Measurements from ENCODE around the gene MYO16.

Gene MYO16

DNA sequence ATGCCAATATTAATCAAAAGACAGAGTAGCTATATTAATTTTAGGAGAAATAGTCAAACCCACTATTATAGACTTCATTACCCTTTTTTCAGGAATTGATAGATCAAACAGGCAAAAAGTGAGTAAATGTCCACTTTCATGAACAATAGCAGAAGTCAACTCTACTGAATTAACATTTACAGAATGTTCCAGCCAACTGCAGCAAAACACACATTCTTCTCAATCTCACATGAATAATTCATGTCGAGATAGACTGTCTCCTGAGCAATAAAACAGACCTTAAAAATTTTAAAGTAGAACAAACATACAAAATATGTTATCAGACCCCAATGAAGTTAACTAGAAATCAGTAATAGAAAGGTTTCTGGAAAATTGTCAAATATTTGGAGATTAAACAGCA, 118.4 kb downstream of the MYO16 start:
- no peak overlapping the region for H3K4me3 ChIP-seq (replicated peaks; ENCODE audit: low read depth, low read length)
- no peak for DNase-seq (ENCODE audit: low read depth)
- TF ChIP-seq, protein P1, sequence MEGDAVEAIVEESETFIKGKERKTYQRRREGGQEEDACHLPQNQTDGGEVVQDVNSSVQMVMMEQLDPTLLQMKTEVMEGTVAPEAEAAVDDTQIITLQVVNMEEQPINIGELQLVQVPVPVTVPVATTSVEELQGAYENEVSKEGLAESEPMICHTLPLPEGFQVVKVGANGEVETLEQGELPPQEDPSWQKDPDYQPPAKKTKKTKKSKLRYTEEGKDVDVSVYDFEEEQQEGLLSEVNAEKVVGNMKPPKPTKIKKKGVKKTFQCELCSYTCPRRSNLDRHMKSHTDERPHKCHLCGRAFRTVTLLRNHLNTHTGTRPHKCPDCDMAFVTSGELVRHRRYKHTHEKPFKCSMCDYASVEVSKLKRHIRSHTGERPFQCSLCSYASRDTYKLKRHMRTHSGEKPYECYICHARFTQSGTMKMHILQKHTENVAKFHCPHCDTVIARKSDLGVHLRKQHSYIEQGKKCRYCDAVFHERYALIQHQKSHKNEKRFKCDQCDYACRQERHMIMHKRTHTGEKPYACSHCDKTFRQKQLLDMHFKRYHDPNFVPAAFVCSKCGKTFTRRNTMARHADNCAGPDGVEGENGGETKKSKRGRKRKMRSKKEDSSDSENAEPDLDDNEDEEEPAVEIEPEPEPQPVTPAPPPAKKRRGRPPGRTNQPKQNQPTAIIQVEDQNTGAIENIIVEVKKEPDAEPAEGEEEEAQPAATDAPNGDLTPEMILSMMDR (IDR thresholded peaks at IDR 0.05; ENCODE audit: low read length, missing control alignments), result no peak

DNA sequence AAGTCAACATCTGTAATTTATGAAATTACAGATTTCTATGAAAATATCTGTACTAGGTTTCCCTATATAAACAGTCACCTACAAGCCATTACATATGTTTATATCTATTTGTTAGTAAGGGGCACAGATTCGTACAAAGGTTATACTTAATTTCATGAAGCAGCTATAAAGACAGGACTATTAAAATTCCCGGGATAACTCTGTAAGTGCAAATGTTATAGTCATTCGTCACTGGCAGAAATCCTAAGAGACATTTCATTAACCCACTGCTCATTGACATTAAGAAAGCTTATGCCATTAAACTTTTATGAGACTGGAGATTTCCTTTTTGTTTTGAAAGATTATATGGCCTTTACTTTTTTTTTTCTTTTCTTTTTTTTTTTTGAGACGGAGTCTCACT, 122.9 kb downstream of the MYO16 start:
- no peak overlapping the region for H3K4me3 ChIP-seq (replicated peaks; ENCODE audit: low read depth, low read length)
- TF ChIP-seq, protein P1 (IDR thresholded peaks at IDR 0.05; ENCODE audit: low read length, missing control alignments), result no peak
- no peak for DNase-seq (ENCODE audit: low read depth)

DNA sequence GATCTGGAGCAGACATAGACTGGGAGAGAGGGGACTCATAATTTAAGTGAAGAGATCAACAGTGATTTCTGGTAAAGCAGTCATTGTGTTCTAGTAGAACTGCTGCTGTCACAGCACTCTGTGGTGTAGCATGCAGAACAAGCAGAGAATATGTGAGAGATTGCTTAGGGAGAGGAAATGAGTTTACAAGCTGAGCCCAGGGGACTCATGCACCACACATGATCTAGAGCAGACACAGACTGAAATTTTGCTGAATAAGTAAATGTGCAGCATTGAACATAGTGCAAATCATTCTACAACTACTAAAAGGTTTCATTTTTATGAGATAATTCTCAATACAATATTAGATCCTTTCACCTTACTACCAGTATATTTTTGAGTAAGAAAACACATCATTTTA, 125.7 kb downstream of the MYO16 start:
- TF ChIP-seq, protein P1 (IDR thresholded peaks at IDR 0.05; ENCODE audit: low read length, missing control alignments), result no peak
- no peak overlapping the region for H3K4me3 ChIP-seq (replicated peaks; ENCODE audit: low read depth, low read length)
- no peak for DNase-seq (ENCODE audit: low read depth)

DNA sequence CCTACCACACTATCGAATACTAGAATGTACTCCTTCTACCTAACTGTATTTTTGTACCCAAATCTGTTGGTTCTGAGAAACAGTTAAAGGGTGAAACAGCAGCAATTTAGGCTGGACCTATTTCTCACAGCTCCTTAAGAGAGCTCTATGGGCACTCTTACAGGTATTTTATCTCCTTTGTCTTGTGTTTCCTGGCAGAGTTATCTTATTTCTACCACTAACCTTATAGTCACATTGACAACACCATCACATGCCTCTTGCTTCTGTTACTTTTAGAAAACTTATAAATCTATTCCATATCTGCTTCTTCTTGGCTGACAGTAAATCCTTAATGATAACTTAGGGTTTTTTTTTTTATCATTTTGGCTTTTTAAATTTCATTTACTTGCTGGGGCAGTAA, 130.7 kb downstream of the MYO16 start:
- no peak for DNase-seq (ENCODE audit: low read depth)
- no peak overlapping the region for H3K4me3 ChIP-seq (replicated peaks; ENCODE audit: low read depth, low read length)
- TF ChIP-seq, protein P1 (IDR thresholded peaks at IDR 0.05; ENCODE audit: low read length, missing control alignments), result no peak

DNA sequence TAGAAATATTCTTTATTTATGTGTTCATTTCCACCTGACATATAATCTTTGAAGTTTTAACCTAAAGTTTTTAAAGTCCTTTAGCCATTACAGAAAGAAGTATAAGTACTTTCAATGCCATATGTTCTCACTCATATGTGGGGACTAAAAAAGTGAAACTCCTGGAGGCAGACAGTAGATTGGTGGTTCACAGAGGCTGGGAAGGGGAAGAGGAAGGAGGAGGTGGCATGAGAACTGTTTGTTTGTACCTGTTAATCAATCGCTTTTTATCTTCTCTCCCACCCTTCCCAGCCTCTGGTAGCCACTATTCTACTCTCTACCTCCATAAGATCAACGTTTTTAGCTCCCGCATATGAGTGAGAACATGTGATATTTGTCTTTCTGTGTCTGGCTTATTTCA, 131.1 kb downstream of the MYO16 start:
- DNase-seq (ENCODE audit: low read depth), result no peak
- TF ChIP-seq, protein P1 (IDR thresholded peaks at IDR 0.05; ENCODE audit: low read length, missing control alignments), result no peak
- H3K4me3 ChIP-seq (replicated peaks; ENCODE audit: low read depth, low read length), result no peak overlapping the region

DNA sequence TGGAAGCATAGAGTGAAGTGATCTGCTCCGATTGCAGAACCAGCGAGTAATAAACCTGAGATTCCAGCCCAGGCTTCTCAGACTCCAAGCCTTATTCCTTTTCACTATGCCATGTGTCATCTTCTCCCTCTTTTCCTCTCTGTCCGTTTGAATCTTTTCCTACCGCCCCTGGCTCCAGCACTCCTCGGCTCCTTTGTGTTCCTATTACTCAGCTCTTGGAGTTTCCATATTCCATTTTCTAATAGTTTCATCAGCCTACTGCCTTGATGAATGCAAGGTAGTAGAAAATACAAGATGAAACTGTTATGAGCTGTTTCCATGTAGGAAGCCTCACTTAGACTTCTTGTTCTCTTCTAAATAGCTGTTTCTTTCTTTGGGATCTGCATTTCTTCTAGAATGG, 138.6 kb downstream of the MYO16 start:
- no peak overlapping the region for H3K4me3 ChIP-seq (replicated peaks; ENCODE audit: low read depth, low read length)
- DNase-seq (ENCODE audit: low read depth), result no peak
- TF ChIP-seq, protein P1 (IDR thresholded peaks at IDR 0.05; ENCODE audit: low read length, missing control alignments), result no peak

DNA sequence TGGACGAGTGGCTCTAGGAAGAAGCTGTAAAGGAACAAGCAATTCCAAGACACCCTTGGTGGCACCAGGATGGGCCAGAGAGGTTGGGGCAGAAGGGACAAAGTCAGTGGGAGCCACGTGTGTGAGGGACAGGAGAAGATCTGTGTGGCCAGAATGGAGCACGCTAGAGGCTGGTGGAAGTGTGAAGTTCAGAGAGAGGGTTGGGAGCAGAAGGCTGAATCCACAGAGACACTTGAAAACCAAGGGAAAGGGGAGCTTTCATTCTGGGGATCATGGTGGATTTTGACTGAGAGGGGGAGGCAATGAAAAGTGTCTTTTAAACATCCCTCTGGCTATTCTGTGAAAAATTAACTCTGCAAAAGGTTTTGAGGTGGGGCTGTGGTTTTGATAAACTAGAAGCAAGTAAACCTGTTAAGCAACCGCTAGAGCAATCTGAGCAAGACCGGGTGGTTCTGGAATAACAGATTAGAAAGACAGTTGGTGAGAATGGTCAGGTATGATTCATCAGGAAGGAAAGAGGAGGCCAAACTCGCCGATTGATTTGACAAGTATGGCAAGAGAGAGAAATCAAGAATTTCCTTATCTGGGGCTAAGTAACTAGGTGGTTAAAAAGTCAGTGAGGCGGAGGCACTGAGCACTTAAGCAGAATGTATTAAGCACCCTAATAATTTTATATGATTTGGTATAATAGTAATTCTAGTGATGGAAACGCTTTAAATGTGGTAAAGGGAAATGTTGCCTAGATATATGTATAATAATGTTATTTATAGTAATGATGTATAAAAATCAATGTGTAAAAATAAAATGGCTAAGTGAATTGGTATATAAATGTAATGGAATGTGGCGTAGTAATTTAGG, 140.0 kb downstream of the MYO16 start:
- no peak overlapping the region for H3K4me3 ChIP-seq (replicated peaks; ENCODE audit: low read depth, low read length)
- TF ChIP-seq, protein P1 (IDR thresholded peaks at IDR 0.05; ENCODE audit: low read length, missing control alignments), result no peak
- peak; percentile 1 for DNase-seq (ENCODE audit: low read depth)

Measured in fibroblast of pulmonary artery (primary cell).